A549 (cell line): ENCODE data around the gene NHSL1.

Experiments used
- CBX8 ChIP-seq: fragments of 200-600 bp; sonication (generic); IDR thresholded peaks from 2 replicates; pipeline ENCODE4 v1.6.1; 2016
- CHD2 ChIP-seq: fragments of 150-350 bp; IDR thresholded peaks from 2 replicates; pipeline ENCODE4 v1.6.1; 2014; ENCODE audit warnings: low read length; ENCODE audit not compliant: partially characterized antibody
- CTCF ChIP-seq: fragments of >200 bp; sonication (Bioruptor Twin); formaldehyde crosslinking; IDR thresholded peaks from 3 replicates; pipeline ENCODE4 v1.5.1; 2016
- KDM5A ChIP-seq: fragments of 200-600 bp; sonication (generic); IDR thresholded peaks from 2 replicates; pipeline ENCODE4 v1.6.1; 2016; ENCODE audit warnings: antibody characterized with exemption, mild to moderate bottlenecking
- MAZ ChIP-seq: fragments of 150-350 bp; IDR thresholded peaks from 2 replicates; pipeline ENCODE4 v1.6.1; 2014; ENCODE audit warnings: antibody characterized with exemption, low read depth, low read length, borderline replicate concordance
- POLR2A ChIP-seq: IDR thresholded peaks from 2 replicates; pipeline ENCODE4 v1.6.1; 2012; ENCODE audit warnings: mild to moderate bottlenecking, low read length
- RAD21 ChIP-seq, 2 experiments: fragments of >200 bp in 1 of 2; sonication (Bioruptor Twin) in 1 of 2; formaldehyde crosslinking in 1 of 2; IDR thresholded peaks in 1 of 2; conservative IDR thresholded peaks in 1 of 2; 2 replicates in 1 of 2; 3 replicates in 1 of 2; pipeline ENCODE4 v1.6.1; 2012 to 2018; ENCODE audit warnings: inconsistent platforms in 1 of 2
- RFX5 ChIP-seq: fragments of 450-650 bp; IDR thresholded peaks from 2 replicates; pipeline ENCODE4 v1.7.1; 2014; ENCODE audit warnings: antibody characterized with exemption, mild to moderate bottlenecking, moderate library complexity
- ZFP36 ChIP-seq: fragments of 450-650 bp; IDR thresholded peaks from 2 replicates; pipeline ENCODE4 v1.6.1; 2014; ENCODE audit warnings: borderline replicate concordance; ENCODE audit not compliant: partially characterized antibody
- TF ChIP-seq, protein P1 (sequence below): fragments of 250-450 bp; sonication (Bioruptor Pico); IDR thresholded peaks from 2 replicates; pipeline ENCODE4 v1.5.0; 2021; ENCODE audit warnings: mild to moderate bottlenecking, moderate library complexity, borderline replicate concordance
- TF ChIP-seq, protein P2 (sequence below): IDR thresholded peaks from 2 replicates; pipeline ENCODE4 v1.6.1; 2012
- TF ChIP-seq, protein P3 (sequence below): fragments of >200 bp; sonication (Bioruptor Twin); formaldehyde crosslinking; IDR thresholded peaks from 3 replicates; pipeline ENCODE4 v1.6.1; 2016

DNA sequence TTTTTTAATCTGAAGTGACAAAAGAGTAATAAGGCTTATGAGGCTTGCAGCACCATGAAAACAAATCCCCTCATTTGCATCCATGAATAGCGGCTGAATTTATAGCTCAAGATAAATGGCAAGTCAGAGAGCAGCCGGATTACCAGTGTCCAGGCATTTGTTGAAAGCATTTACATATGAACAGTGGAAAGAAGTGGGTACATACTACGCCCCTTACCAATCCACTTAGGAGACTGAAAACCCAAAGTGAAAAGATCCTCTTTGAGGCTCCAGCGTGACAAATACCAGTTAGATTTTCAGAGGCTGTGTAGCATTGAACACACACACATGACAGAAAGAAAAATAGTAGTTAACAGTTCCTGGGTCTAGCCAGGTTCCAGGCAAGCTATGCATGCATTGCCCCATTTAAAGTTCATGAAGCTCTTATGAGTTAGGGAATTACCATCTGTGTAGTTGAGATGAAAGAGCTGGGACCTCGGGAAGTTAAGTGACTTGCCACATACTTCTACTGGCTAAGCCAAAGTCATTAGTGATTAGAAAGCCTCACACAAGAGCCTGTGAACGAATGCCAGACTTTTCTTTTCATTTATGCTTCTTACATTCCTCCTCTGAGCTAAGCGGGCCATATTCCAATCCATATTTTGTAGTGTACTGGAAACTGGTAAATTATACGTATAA, 28.3 kb upstream of the NHSL1 start:
- TF ChIP-seq, protein P1, sequence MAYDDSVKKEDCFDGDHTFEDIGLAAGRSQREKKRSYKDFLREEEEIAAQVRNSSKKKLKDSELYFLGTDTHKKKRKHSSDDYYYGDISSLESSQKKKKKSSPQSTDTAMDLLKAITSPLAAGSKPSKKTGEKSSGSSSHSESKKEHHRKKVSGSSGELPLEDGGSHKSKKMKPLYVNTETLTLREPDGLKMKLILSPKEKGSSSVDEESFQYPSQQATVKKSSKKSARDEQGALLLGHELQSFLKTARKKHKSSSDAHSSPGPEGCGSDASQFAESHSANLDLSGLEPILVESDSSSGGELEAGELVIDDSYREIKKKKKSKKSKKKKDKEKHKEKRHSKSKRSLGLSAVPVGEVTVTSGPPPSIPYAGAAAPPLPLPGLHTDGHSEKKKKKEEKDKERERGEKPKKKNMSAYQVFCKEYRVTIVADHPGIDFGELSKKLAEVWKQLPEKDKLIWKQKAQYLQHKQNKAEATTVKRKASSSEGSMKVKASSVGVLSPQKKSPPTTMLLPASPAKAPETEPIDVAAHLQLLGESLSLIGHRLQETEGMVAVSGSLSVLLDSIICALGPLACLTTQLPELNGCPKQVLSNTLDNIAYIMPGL (CRISPR knock-in tag): no peak
- TF ChIP-seq CTCF (no peak), POLR2A (no peak), RFX5 (no peak), CBX8 (no peak), ZFP36 (no peak), CHD2 (no peak), KDM5A (no peak), RAD21 (conservative IDR thresholded peaks at IDR 0.05 in 1 of 2, IDR thresholded peaks at IDR 0.05 in 1 of 2) (no peak), MAZ (no peak)
- TF ChIP-seq, protein P2, sequence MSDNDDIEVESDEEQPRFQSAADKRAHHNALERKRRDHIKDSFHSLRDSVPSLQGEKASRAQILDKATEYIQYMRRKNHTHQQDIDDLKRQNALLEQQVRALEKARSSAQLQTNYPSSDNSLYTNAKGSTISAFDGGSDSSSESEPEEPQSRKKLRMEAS: no peak
- TF ChIP-seq, protein P3, sequence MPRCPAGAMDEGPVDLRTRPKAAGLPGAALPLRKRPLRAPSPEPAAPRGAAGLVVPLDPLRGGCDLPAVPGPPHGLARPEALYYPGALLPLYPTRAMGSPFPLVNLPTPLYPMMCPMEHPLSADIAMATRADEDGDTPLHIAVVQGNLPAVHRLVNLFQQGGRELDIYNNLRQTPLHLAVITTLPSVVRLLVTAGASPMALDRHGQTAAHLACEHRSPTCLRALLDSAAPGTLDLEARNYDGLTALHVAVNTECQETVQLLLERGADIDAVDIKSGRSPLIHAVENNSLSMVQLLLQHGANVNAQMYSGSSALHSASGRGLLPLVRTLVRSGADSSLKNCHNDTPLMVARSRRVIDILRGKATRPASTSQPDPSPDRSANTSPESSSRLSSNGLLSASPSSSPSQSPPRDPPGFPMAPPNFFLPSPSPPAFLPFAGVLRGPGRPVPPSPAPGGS: no peak
